ENCODE data around the gene USP21. TPM values are rescaled to one million over a fixed set of nuclear protein-coding genes. Genes with fewer than 3 reads are reported as not detected.

Gene USP21
- total RNA-seq, 1 donor from 2014 or later = 48.8 TPM

GRCh38 chr1:161121834-161122233 is 37.5 kb upstream of the USP21 start:
- Mint-ChIP-seq H3K27me3 (no peaks in the 10 kb centered on the region), H3K36me3 (ENCODE audit: insufficient read depth) (peaks cover 29% of the 10 kb centered on the region), H3K4me1 (ENCODE audit: low read depth) (peaks cover 22% of the 10 kb centered on the region), H3K9me3 (ENCODE audit: low read depth) (no peaks in the 10 kb centered on the region), H3K27ac (no peak overlapping the region), H3K4me3 (ENCODE audit: low read depth) (no peak overlapping the region)
- no peak for TF ChIP-seq CTCF (IDR thresholded peaks at IDR 0.05; ENCODE audit: unreplicated experiment)
- no peak for DNase-seq (ENCODE audit: low spot score, unreplicated experiment)

- TF ChIP-seq CTCF (IDR thresholded peaks at IDR 0.05; ENCODE audit: unreplicated experiment) = no peak
- DNase-seq (ENCODE audit: low spot score, unreplicated experiment) = no peak
- H3K27me3 Mint-ChIP-seq = no peaks in the 10 kb centered on the region
- H3K36me3 Mint-ChIP-seq (ENCODE audit: insufficient read depth) = peaks cover 35% of the 10 kb centered on the region
- H3K27ac Mint-ChIP-seq = peak overlapping the region; percentile 87
- H3K4me1 Mint-ChIP-seq (ENCODE audit: low read depth) = peaks cover 23% of the 10 kb centered on the region
- no peaks in the 10 kb centered on the region for H3K9me3 Mint-ChIP-seq (ENCODE audit: low read depth)
- H3K4me3 Mint-ChIP-seq (ENCODE audit: low read depth) = no peak overlapping the region
These were observed 36.3 kb upstream of the USP21 start for GRCh38 chr1:161122967-161123366.

GRCh38 chr1:161127649-161128048 is 31.7 kb upstream of the USP21 start:
- H3K4me3 Mint-ChIP-seq (ENCODE audit: low read depth) = no peak overlapping the region
- peaks cover 28% of the 10 kb centered on the region for H3K4me1 Mint-ChIP-seq (ENCODE audit: low read depth)
- H3K27me3 Mint-ChIP-seq = no peaks in the 10 kb centered on the region
- no peak for TF ChIP-seq CTCF (IDR thresholded peaks at IDR 0.05; ENCODE audit: unreplicated experiment)
- peaks cover 29% of the 10 kb centered on the region for H3K36me3 Mint-ChIP-seq (ENCODE audit: insufficient read depth)
- DNase-seq (ENCODE audit: low spot score, unreplicated experiment) = no peak
- H3K27ac Mint-ChIP-seq = peak overlapping the region; percentile 67
- H3K9me3 Mint-ChIP-seq (ENCODE audit: low read depth) = no peaks in the 10 kb centered on the region

GRCh38 chr1:161128591-161129420 is 30.5 kb upstream of the USP21 start:
- no peaks in the 10 kb centered on the region for H3K27me3 Mint-ChIP-seq
- TF ChIP-seq CTCF (IDR thresholded peaks at IDR 0.05; ENCODE audit: unreplicated experiment) = no peak
- no peaks in the 10 kb centered on the region for H3K9me3 Mint-ChIP-seq (ENCODE audit: low read depth)
- peaks cover 26% of the 10 kb centered on the region for H3K36me3 Mint-ChIP-seq (ENCODE audit: insufficient read depth)
- H3K27ac Mint-ChIP-seq = no peak overlapping the region
- no peak overlapping the region for H3K4me3 Mint-ChIP-seq (ENCODE audit: low read depth)
- DNase-seq (ENCODE audit: low spot score, unreplicated experiment) = no peak
- peaks cover 28% of the 10 kb centered on the region for H3K4me1 Mint-ChIP-seq (ENCODE audit: low read depth)

- Mint-ChIP-seq H3K36me3 (ENCODE audit: insufficient read depth) (peaks cover 20% of the 10 kb centered on the region), H3K27ac (peak overlapping the region; percentile 73), H3K27me3 (no peaks in the 10 kb centered on the region), H3K4me3 (ENCODE audit: low read depth) (no peak overlapping the region), H3K4me1 (ENCODE audit: low read depth) (peaks cover 28% of the 10 kb centered on the region), H3K9me3 (ENCODE audit: low read depth) (no peaks in the 10 kb centered on the region)
- DNase-seq (ENCODE audit: low spot score, unreplicated experiment) = no peak
- no peak for TF ChIP-seq CTCF (IDR thresholded peaks at IDR 0.05; ENCODE audit: unreplicated experiment)
These were observed 29.0 kb upstream of the USP21 start for GRCh38 chr1:161130266-161130665.
